Daoy (cell line): ENCODE measurements around the gene ATP11A. TPM values are rescaled to one million over a fixed set of nuclear protein-coding genes. Genes with fewer than 3 reads are reported as not detected.

Source experiments
- DNase-seq: peaks from one replicate; pipeline ENCODE4 v3.0.0-alpha.2; 2015; ENCODE audit warnings: low read depth
- total RNA-seq: library from RNA; depleted of rRNA; stranded (reverse); fragments of >200 nt; shearing (Covaris generic); gene quantifications from 2 replicates; pipeline ENCODE4 v1.2.3, GENCODE V29; 2014

ATP11A gene
- total RNA-seq, 1 experiment from 2014 or later, result 2.0 TPM

- DNase-seq, result no peak
Observed at GRCh38 chr13:112741835-112742570, 52.2 kb downstream of the ATP11A start.

GRCh38 chr13:112742583-112742982 lies 52.7 kb downstream of the ATP11A start:
- DNase-seq, result no peak

GRCh38 chr13:112743451-112744167 lies 53.8 kb downstream of the ATP11A start:
- DNase-seq, result no peak

- peak; percentile 16 for DNase-seq
Observed at GRCh38 chr13:112744168-112745021, 54.6 kb downstream of the ATP11A start.

GRCh38 chr13:112746044-112746443 lies 56.2 kb downstream of the ATP11A start:
- DNase-seq, result no peak

- DNase-seq, result peak; percentile 50
Observed at GRCh38 chr13:112747256-112747655, 57.4 kb downstream of the ATP11A start.

GRCh38 chr13:112748947-112749735 lies 59.3 kb downstream of the ATP11A start:
- DNase-seq, result no peak

- no peak for DNase-seq
Observed at GRCh38 chr13:112750570-112750969, 60.7 kb downstream of the ATP11A start.

GRCh38 chr13:112751617-112752016 lies 61.8 kb downstream of the ATP11A start:
- DNase-seq, result no peak

- no peak for DNase-seq
Observed at GRCh38 chr13:112752211-112752610, 62.4 kb downstream of the ATP11A start.

GRCh38 chr13:112752711-112753541 lies 63.1 kb downstream of the ATP11A start:
- DNase-seq, result no peak

GRCh38 chr13:112753833-112754232 lies 64.0 kb downstream of the ATP11A start:
- no peak for DNase-seq

- no peak for DNase-seq
Observed at GRCh38 chr13:112754281-112755025, 64.6 kb downstream of the ATP11A start.

- DNase-seq, result no peak
Observed at GRCh38 chr13:112755331-112755730, 65.5 kb downstream of the ATP11A start.

- DNase-seq, result no peak
Observed at GRCh38 chr13:112756081-112756480, 66.2 kb downstream of the ATP11A start.

GRCh38 chr13:112756511-112756966 lies 66.7 kb downstream of the ATP11A start:
- no peak for DNase-seq

- DNase-seq, result no peak
Observed at GRCh38 chr13:112756967-112757758, 67.3 kb downstream of the ATP11A start.

GRCh38 chr13:112757759-112758086 lies 67.9 kb downstream of the ATP11A start:
- DNase-seq, result no peak

GRCh38 chr13:112759053-112759452 lies 69.2 kb downstream of the ATP11A start:
- DNase-seq, result no peak
